Measurements from ENCODE around the gene C17orf75. TPM values are rescaled to one million over a fixed set of nuclear protein-coding genes. Genes with fewer than 3 reads are reported as not detected.

Gene C17orf75
- total and polyA plus RNA-seq, 10 donors, result 9.3 to 25.8 (median 14.5) TPM

GRCh38 chr17:32361270-32361669 is 19.3 kb upstream of the C17orf75 start:
- no peak overlapping the region for H3K27ac ChIP-seq
- peaks cover 10 to 100% (median 96%) of the 10 kb centered on the region in 6 donors for H3K36me3 ChIP-seq
- 80 to 98% (median 87%) methylated on average over 1 of the region's 1 CpG for WGBS, 5 donors
- H3K27me3 ChIP-seq (replicated peaks in 1 of 7), result no peaks in the 10 kb centered on the region
- no peak overlapping the region for H3K4me3 ChIP-seq
- DNase-seq, result no peak
- H3K9me3 ChIP-seq, result no peaks in the 10 kb centered on the region
- intact Hi-C loops (cut with DNase I; ENCODE audit: low total_unique reads), result no loop called here
- TF ChIP-seq POLR2A (IDR thresholded peaks at IDR 0.05), result no peak
- TF ChIP-seq CTCF (IDR thresholded peaks at IDR 0.05 in 8 of 11, conservative IDR thresholded peaks at IDR 0.05 in 3 of 11), result no peak
- TF ChIP-seq POLR2AphosphoS5 (IDR thresholded peaks at IDR 0.05), result no peak
- H3K4me1 ChIP-seq, result peaks cover 12 to 94% (median 42%) of the 10 kb centered on the region in 6 donors

DNA sequence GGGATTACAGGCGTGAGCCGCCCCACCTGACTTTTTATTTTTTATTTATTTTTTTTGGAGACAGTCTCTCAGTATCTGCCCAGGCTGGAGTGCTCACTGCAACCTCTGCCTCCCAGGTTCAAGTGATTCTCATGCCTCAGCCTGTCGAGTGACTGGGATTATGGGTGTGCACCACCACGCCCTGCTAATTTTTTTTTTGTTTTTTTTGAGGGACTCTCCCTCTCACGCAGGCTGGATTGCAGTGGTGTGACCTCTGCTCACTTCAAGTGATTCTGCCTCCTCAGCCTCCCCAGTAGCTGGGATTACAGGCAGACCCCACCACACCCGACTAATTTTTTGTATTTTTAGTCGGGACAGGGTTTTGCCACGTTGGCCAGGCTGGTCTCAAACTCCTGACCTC is 15.6 kb upstream of the C17orf75 start:
- intact Hi-C loops (cut with DNase I; ENCODE audit: low total_unique reads), result no loop called here
- H3K36me3 ChIP-seq, result peaks cover 2 to 100% (median 91%) of the 10 kb centered on the region in 6 donors
- TF ChIP-seq POLR2A (IDR thresholded peaks at IDR 0.05) (no peak), POLR2AphosphoS5 (IDR thresholded peaks at IDR 0.05) (no peak), CTCF (IDR thresholded peaks at IDR 0.05 in 8 of 11, conservative IDR thresholded peaks at IDR 0.05 in 3 of 11) (no peak)
- H3K4me1 ChIP-seq, result peaks cover 46 to 100% (median 71%) of the 10 kb centered on the region in 6 donors
- H3K9me3 ChIP-seq, result no peaks in the 10 kb centered on the region
- 76 to 86% (median 85%) methylated on average over 8 of the region's 8 CpGs for WGBS, 5 donors
- no peak for DNase-seq
- H3K4me3 ChIP-seq, result no peak overlapping the region
- H3K27me3 ChIP-seq (replicated peaks in 1 of 7), result no peaks in the 10 kb centered on the region
- H3K27ac ChIP-seq, result no peak overlapping the region

DNA sequence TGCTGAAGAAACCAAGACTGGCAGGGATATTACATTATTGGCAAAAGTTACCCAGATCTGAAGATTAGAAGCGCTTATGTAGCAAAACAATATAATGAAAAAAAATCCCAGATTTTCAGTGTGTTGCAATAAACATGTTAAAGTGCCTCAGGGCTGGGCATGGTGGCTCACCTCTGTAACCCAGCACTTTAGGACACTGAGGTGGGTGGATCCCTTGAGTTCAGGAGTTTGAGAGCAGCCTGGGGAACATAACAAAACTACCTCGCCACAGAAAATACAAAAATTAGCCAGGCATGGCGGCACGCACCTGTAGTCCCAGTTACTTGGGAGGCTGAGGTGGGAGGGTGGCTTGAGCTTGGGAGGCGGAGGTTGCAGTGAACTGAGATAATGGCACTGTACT is 14.8 kb upstream of the C17orf75 start:
- H3K4me1 ChIP-seq, result peaks cover 55 to 100% (median 77%) of the 10 kb centered on the region in 6 donors
- intact Hi-C loops (cut with DNase I; ENCODE audit: low total_unique reads), result no loop called here
- no peaks in the 10 kb centered on the region for H3K27me3 ChIP-seq (replicated peaks in 1 of 7)
- no peak for TF ChIP-seq POLR2AphosphoS5 (IDR thresholded peaks at IDR 0.05)
- TF ChIP-seq CTCF (IDR thresholded peaks at IDR 0.05 in 8 of 11, conservative IDR thresholded peaks at IDR 0.05 in 3 of 11), result no peak
- no peak for DNase-seq
- peaks cover 2 to 100% (median 84%) of the 10 kb centered on the region in 6 donors for H3K36me3 ChIP-seq
- H3K27ac ChIP-seq, result no peak overlapping the region
- H3K9me3 ChIP-seq, result no peaks in the 10 kb centered on the region
- no peak overlapping the region for H3K4me3 ChIP-seq
- 89 to 96% (median 93%) methylated on average over 5 of the region's 5 CpGs for WGBS, 5 donors

GRCh38 chr17:32356378-32356743 is 14.4 kb upstream of the C17orf75 start:
- WGBS, 5 donors, result 88 to 97% (median 90%) methylated on average over 3 of the region's 3 CpGs
- no peak overlapping the region for H3K27ac ChIP-seq
- peak overlapping the region in 1 of 8 donors; percentile 28 for H3K4me3 ChIP-seq
- DNase-seq, result no peak
- TF ChIP-seq CTCF (IDR thresholded peaks at IDR 0.05 in 8 of 11, conservative IDR thresholded peaks at IDR 0.05 in 3 of 11) (no peak), POLR2A (IDR thresholded peaks at IDR 0.05) (no peak)
- H3K4me1 ChIP-seq, result peaks cover 56 to 100% (median 79%) of the 10 kb centered on the region in 6 donors
- H3K9me3 ChIP-seq, result no peaks in the 10 kb centered on the region
- H3K27me3 ChIP-seq (replicated peaks in 1 of 7), result no peaks in the 10 kb centered on the region
- H3K36me3 ChIP-seq, result peaks cover 2 to 98% (median 80%) of the 10 kb centered on the region in 6 donors
- intact Hi-C loops (cut with DNase I; ENCODE audit: low total_unique reads), result no loop called here

Measured in spleen (tissue), 11 donors.